Type B pancreatic cell (in vitro differentiated cells): ENCODE measurements around the gene XXYLT1. TPM values are rescaled to one million over a fixed set of nuclear protein-coding genes. Genes with fewer than 3 reads are reported as not detected.

Source experiments
- DNase-seq: peaks from one replicate; pipeline ENCODE4 v3.0.0; 2021; ENCODE audit warnings: mixed read lengths; ENCODE audit not compliant: unreplicated experiment; ENCODE audit errors: extremely low spot score
- H3K27ac Mint-ChIP-seq: 2 replicates; pipeline ENCODE4 v1.8.0; 2021; ENCODE audit warnings: mild to moderate bottlenecking, mixed read lengths
- H3K27me3 Mint-ChIP-seq: 2 replicates; pipeline ENCODE4 v1.8.0; 2021; ENCODE audit warnings: mixed read lengths
- H3K36me3 Mint-ChIP-seq: 2 replicates; pipeline ENCODE4 v1.8.0; 2021; ENCODE audit warnings: mixed read lengths
- H3K4me1 Mint-ChIP-seq: one replicate; pipeline ENCODE4 v1.8.0; 2021; ENCODE audit warnings: mixed read lengths; ENCODE audit not compliant: unreplicated experiment
- H3K4me3 Mint-ChIP-seq: 2 replicates; pipeline ENCODE4 v1.8.0; 2021; ENCODE audit warnings: mild to moderate bottlenecking, mixed read lengths
- H3K9me3 Mint-ChIP-seq: 2 replicates; pipeline ENCODE4 v1.8.0; 2021; ENCODE audit warnings: mixed read lengths
- total RNA-seq: library from RNA; stranded (reverse); gene quantifications from 2 replicates; pipeline ENCODE4 v1.2.1, GENCODE V29; 2021; ENCODE audit warnings: low replicate concordance
- TF ChIP-seq, protein P1 (sequence below): fragments of 200-600 bp; sonication (generic); conservative IDR thresholded peaks from 2 replicates; pipeline ENCODE4 v1.5.0; 2021; ENCODE audit warnings: antibody characterized with exemption, mild to moderate bottlenecking

The XXYLT1 gene
- total RNA-seq, 1 donor from 2014 or later = 27.0 TPM

- Mint-ChIP-seq H3K4me3 (no peak overlapping the region), H3K27ac (no peak overlapping the region), H3K9me3 (no peaks in the 10 kb centered on the region), H3K27me3 (peaks cover 3% of the 10 kb centered on the region), H3K4me1 (peaks cover 55% of the 10 kb centered on the region), H3K36me3 (peaks cover 6% of the 10 kb centered on the region)
- no peak for DNase-seq
- TF ChIP-seq, protein P1, sequence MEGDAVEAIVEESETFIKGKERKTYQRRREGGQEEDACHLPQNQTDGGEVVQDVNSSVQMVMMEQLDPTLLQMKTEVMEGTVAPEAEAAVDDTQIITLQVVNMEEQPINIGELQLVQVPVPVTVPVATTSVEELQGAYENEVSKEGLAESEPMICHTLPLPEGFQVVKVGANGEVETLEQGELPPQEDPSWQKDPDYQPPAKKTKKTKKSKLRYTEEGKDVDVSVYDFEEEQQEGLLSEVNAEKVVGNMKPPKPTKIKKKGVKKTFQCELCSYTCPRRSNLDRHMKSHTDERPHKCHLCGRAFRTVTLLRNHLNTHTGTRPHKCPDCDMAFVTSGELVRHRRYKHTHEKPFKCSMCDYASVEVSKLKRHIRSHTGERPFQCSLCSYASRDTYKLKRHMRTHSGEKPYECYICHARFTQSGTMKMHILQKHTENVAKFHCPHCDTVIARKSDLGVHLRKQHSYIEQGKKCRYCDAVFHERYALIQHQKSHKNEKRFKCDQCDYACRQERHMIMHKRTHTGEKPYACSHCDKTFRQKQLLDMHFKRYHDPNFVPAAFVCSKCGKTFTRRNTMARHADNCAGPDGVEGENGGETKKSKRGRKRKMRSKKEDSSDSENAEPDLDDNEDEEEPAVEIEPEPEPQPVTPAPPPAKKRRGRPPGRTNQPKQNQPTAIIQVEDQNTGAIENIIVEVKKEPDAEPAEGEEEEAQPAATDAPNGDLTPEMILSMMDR = no peak
Measured at GRCh38 chr3:195101001-195101583, 169.9 kb downstream of the XXYLT1 start.

DNA sequence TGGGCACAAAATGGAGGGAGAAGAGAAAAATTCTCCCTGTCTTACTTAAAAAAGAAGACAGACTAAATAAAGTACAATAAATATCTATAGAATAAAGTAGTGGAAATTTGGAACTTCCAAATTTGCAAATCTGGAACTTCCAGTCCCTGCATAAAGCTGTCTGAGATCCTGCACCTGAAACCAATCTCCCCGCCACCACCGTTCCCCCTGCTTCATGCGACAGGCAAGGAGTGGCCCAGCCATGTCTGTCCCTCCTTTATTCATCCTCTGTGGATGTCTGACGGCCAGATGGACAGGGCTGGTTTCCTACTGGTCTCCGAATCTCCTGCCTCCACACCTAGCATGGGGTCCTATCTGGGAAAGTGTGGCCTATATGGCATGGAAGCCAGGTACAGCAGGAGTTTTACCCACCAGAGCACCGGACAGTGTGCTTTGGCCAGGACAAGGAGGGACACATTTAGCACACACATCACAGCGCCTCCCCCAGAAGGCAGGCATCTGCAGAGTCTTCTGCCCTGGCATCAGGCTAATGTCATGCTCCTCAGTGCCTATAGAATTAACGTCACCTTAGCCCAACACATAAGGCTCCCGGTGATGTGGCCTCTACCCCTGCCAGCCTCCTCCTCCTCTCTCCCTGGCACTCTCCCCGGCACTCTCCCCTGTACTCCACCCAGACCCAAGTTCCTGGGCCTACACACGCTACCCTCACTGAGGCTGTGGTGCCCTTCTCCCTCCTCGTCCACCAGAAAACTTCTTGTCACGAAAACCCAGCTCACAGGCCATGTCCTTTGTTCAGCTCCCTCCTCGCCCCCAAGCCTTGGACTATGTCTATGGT lies 170.8 kb downstream of the XXYLT1 start:
- H3K27ac Mint-ChIP-seq = no peak overlapping the region
- TF ChIP-seq, protein P1 = no peak
- H3K4me3 Mint-ChIP-seq = no peak overlapping the region
- H3K36me3 Mint-ChIP-seq = peaks cover 8% of the 10 kb centered on the region
- H3K4me1 Mint-ChIP-seq = peaks cover 55% of the 10 kb centered on the region
- H3K9me3 Mint-ChIP-seq = no peaks in the 10 kb centered on the region
- H3K27me3 Mint-ChIP-seq = peaks cover 3% of the 10 kb centered on the region
- no peak for DNase-seq

DNA sequence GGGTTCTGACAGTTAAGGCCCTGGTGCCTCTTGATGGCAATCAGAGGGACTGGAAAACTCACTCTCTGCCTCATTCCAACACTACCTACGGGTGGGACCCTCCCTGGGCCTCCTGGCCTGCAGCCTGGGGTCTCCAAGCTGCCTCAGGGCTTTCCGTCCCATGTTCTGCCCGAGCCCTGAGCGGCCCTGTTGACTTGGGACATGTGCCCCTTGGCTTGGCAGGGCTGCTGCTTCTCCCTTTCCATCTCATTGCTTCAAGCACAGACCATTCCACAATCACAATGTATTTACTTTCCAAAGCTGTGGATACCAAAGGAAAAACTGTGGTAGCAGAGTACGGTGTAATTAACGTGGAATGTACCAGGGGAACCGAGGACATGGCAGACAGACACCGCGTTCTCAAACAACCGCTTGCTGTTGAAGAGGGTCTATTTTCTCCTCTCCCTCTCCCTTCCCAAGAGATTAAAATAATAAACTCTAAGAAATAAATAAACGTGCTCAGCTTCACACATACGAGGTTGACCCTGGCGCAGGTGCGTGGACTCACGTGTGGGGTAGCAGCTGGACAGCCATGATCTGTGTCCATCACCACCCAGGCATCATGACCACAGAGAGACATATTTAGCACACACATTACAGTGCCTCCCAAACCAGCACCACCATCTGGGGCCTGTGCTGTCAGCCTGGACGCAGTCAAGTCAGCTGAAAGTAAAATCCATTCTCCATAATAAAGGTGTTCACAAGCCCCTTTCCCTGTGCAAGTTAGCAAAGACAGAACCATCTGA lies 172.0 kb downstream of the XXYLT1 start:
- H3K36me3 Mint-ChIP-seq = peaks cover 10% of the 10 kb centered on the region
- no peak overlapping the region for H3K27ac Mint-ChIP-seq
- no peak for DNase-seq
- H3K9me3 Mint-ChIP-seq = no peaks in the 10 kb centered on the region
- TF ChIP-seq, protein P1 = no peak
- H3K27me3 Mint-ChIP-seq = peaks cover 3% of the 10 kb centered on the region
- H3K4me1 Mint-ChIP-seq = peaks cover 55% of the 10 kb centered on the region
- no peak overlapping the region for H3K4me3 Mint-ChIP-seq

DNA sequence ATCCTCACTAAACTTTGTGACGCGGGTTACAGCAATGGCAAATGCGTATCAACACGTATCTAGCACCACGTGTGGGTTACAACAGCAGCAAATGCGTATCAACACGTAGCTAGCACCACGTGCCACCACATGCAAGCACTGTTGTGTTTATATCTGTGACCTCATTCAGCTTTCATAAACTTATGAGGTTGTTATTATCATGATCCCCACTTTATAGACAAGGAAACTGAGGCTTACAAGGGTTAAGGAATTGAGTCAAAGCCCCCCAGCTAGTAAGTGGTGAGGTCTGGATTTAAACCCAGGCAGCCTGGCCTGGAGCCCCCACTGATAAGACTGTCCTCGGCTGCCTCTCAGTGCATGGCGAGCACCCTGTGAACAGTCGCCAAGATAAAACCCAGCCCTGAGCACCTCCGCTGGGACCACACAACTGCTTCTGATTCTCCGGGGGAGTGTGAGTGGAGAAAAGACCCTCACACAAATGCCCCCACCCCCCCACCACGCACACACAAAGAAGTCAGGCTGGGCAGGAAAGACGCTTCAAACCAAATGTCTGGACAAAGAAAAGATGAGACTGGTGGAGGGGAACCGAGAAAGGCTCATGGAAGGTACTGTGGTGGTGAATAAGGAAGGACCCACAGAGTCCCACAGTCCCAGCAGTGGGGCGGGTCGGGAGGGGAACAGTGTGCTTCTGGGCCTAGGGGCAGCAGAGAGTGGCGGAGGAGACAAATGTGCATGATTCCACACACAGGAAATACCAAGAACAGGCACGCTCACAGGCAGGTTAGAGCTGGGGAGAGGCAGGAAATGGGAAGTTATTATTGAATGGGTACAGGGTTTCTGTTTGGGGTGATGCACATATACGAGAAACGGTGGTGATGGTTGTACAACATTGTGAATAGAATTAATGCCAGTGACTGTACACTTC lies 173.4 kb downstream of the XXYLT1 start:
- Mint-ChIP-seq H3K4me1 (peaks cover 49% of the 10 kb centered on the region), H3K9me3 (no peaks in the 10 kb centered on the region), H3K36me3 (peaks cover 8% of the 10 kb centered on the region), H3K27me3 (peaks cover 3% of the 10 kb centered on the region), H3K27ac (peak overlapping the region; percentile 20), H3K4me3 (no peak overlapping the region)
- TF ChIP-seq, protein P1 = no peak
- DNase-seq = no peak
